Tibial nerve (tissue), 4 donors: ENCODE results near the gene RNF187. TPM values are rescaled to one million over a fixed set of nuclear protein-coding genes. Genes with fewer than 3 reads are reported as not detected.

Experiments used
- DNase-seq, 2 donors: peaks; one replicate each; pipeline ENCODE4 v3.0.0-alpha.2; 2019; ENCODE audit warnings: low spot score in 2 of 2
- H3K27ac ChIP-seq, 4 donors: fragments of 200-600 bp; sonication (generic) in 3 of 4; one replicate each; pipeline ENCODE4 v1.5.1; 2017 to 2019; ENCODE audit warnings: mild to moderate bottlenecking in 1 of 4
- H3K27me3 ChIP-seq, 2 donors: fragments of 200-600 bp; sonication (generic) in 1 of 2; one replicate each; pipeline versions ENCODE4 v1.5.1 to v1.6.0; 2017 to 2019
- H3K36me3 ChIP-seq, 3 donors: fragments of 200-600 bp; sonication (generic); one replicate each; pipeline ENCODE4 v1.5.1; 2018 to 2019
- H3K4me1 ChIP-seq, 4 donors: fragments of 200-600 bp; sonication (generic) in 3 of 4; one replicate each; pipeline ENCODE4 v1.5.1; 2017 to 2019
- H3K4me3 ChIP-seq, 4 donors: fragments of 200-600 bp; sonication (generic) in 3 of 4; one replicate each; pipeline ENCODE4 v1.5.1; 2017 to 2019; ENCODE audit warnings: mild to moderate bottlenecking in 1 of 4, moderate library complexity in 1 of 4
- H3K9me3 ChIP-seq, 4 donors: fragments of 200-600 bp; sonication (generic) in 3 of 4; one replicate each; pipeline ENCODE4 v1.5.1; 2017 to 2019
- EP300 ChIP-seq, 2 donors: sonication (generic); formaldehyde crosslinking; IDR thresholded peaks; one replicate each; pipeline ENCODE4 v1.6.1; 2017; ENCODE audit warnings: antibody characterized with exemption in 2 of 2, mild to moderate bottlenecking in 1 of 2
- POLR2A ChIP-seq, 2 donors: fragments of 450-650 bp; IDR thresholded peaks; one replicate each; pipeline ENCODE4 v1.6.1; 2017; ENCODE audit warnings: antibody characterized with exemption in 2 of 2, mild to moderate bottlenecking in 2 of 2, moderate library complexity in 2 of 2
- WGBS, 2 donors: methylation state at CpG; one replicate each; pipeline ENCODE4 v1.1.5; 2018; 5-methylcytosine and 5-hydroxymethylcytosine counted together
- total RNA-seq, 4 donors: library from RNA; depleted of rRNA; stranded (reverse); fragments of >200 nt; gene quantifications; one replicate each; pipeline ENCODE4 v1.1.0, GENCODE V29; 2016
- TF ChIP-seq, protein P1 (sequence below), 5 experiments: fragments of 200-600 bp in 3 of 5; fragments of 450-650 bp in 2 of 5; sonication (generic) in 3 of 5; IDR thresholded peaks; one replicate each; pipeline ENCODE4 v1.5.1; 2016 to 2019; ENCODE audit warnings: antibody characterized with exemption in 5 of 5, mild to moderate bottlenecking in 3 of 5, moderate library complexity in 2 of 5

The RNF187 gene
- total RNA-seq, 4 donors from 2014 or later: 38.1 to 89.0 (median 56.9) TPM

DNA sequence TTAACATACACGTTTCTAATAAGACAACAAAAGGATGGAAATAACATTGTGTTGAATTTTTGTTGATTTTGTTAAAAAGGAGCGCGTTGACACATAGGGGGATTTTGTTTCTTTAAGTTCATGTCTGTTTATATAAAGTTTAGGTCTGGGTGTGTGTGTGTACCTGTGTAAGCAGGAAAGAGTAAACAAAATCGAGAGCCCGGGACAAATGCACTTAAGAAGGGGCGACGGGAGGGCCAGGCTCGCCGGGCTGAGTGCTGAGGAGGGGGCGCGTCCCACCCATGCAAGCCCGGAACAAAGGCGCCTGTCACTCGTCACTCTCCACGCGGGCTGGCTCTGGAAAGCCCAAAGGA, 41.7 kb upstream of the RNF187 start:
- no peaks in the 10 kb centered on the region for H3K9me3 ChIP-seq
- no peak for DNase-seq
- H3K27me3 ChIP-seq: peaks cover 0 to 76% of the 10 kb centered on the region in 2 donors
- peaks cover 0 to 11% (median 7%) of the 10 kb centered on the region in 4 donors for H3K4me1 ChIP-seq
- no peaks in the 10 kb centered on the region for H3K36me3 ChIP-seq
- H3K4me3 ChIP-seq: peak overlapping the region; percentile 7 to 50 (median 29)
- 6 to 7% methylated on average over 16 of the region's 16 CpGs for WGBS, 2 donors
- TF ChIP-seq POLR2A (IDR thresholded peaks at IDR 0.05): no peak
- TF ChIP-seq, protein P1, sequence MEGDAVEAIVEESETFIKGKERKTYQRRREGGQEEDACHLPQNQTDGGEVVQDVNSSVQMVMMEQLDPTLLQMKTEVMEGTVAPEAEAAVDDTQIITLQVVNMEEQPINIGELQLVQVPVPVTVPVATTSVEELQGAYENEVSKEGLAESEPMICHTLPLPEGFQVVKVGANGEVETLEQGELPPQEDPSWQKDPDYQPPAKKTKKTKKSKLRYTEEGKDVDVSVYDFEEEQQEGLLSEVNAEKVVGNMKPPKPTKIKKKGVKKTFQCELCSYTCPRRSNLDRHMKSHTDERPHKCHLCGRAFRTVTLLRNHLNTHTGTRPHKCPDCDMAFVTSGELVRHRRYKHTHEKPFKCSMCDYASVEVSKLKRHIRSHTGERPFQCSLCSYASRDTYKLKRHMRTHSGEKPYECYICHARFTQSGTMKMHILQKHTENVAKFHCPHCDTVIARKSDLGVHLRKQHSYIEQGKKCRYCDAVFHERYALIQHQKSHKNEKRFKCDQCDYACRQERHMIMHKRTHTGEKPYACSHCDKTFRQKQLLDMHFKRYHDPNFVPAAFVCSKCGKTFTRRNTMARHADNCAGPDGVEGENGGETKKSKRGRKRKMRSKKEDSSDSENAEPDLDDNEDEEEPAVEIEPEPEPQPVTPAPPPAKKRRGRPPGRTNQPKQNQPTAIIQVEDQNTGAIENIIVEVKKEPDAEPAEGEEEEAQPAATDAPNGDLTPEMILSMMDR (IDR thresholded peaks at IDR 0.05): no peak
- no peak overlapping the region for H3K27ac ChIP-seq

DNA sequence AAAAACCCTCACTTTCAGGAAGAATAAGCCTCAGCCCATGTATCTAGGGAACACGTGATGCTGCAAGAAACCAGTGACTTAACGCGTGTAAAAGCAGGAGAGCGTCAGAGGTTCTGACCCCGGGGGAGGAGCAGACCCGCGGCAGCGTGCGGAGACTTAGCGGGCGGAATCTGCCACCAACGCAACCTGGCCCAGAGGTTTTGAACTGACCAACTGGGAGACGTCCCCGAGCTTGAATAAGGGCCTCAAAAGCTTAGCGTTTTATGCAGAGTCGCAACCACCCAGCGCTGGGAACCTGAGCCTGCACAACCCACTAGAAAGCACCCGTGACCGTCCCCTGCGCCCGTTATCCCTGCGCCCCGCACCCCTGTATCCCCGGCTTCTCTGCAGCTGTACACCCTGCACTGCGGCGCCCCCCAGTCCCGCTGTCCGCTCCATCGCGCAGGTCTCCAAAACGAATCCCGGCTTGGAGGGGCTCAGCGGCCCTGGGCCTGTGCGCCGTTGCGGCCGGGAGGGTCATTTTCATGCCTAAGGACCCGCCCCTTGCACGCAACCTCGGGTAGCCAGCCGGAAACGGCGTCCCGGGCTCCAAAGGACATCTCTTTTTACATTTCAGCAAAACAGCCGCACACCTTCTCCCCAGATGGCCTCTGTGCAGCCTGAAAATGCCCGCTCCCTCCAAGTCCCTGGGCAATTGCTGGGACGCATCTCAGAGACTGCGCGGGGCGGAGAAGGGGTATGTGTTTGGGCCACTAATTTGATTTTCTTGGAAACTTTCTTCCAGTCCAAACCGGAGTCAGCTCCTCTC, 41.1 kb upstream of the RNF187 start:
- peaks cover 0 to 71% of the 10 kb centered on the region in 2 donors for H3K27me3 ChIP-seq
- TF ChIP-seq EP300 (IDR thresholded peaks at IDR 0.05): peak in 1 of 2 donors; percentile 12
- TF ChIP-seq, protein P1 (IDR thresholded peaks at IDR 0.05): no peak
- WGBS, 2 donors: 5 to 11% methylated on average over 42 to 48 of the region's 51 CpGs
- no peak overlapping the region for H3K27ac ChIP-seq
- H3K36me3 ChIP-seq: no peaks in the 10 kb centered on the region
- H3K4me1 ChIP-seq: peaks cover 0 to 11% (median 7%) of the 10 kb centered on the region in 4 donors
- H3K9me3 ChIP-seq: no peaks in the 10 kb centered on the region
- H3K4me3 ChIP-seq: peak overlapping the region; percentile 7 to 50 (median 29)
- DNase-seq: peak in 1 of 2 donors; percentile 31

DNA sequence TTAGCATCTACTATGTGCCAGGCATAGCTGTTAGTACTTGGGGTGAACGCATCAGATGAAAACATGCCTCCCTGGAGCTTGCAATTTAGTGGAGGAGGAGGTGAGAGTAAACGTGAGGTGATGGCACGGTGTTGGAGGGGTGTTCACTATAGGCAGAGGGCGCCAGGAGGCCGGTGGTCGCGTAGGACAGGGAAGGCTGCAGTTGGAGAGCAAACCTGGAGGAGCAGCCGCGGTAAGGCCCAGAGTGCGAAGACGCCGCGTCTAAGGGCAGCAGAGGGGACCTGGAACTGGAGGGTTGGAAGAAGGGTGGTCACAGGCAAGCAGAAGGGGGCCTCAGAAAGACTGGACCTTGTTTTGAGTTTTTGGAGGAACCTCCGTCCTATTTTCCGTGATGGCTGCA, 40.3 kb upstream of the RNF187 start:
- DNase-seq: no peak
- 55 to 57% methylated on average over 15 of the region's 15 CpGs for WGBS, 2 donors
- no peaks in the 10 kb centered on the region for H3K9me3 ChIP-seq
- H3K4me1 ChIP-seq: peaks cover 0 to 11% (median 7%) of the 10 kb centered on the region in 4 donors
- no peak overlapping the region for H3K4me3 ChIP-seq
- H3K27me3 ChIP-seq: peaks cover 0 to 63% of the 10 kb centered on the region in 2 donors
- no peaks in the 10 kb centered on the region for H3K36me3 ChIP-seq
- H3K27ac ChIP-seq: no peak overlapping the region
- no peak for TF ChIP-seq POLR2A (IDR thresholded peaks at IDR 0.05)
- TF ChIP-seq, protein P1 (IDR thresholded peaks at IDR 0.05): no peak
- no peak for TF ChIP-seq EP300 (IDR thresholded peaks at IDR 0.05)

DNA sequence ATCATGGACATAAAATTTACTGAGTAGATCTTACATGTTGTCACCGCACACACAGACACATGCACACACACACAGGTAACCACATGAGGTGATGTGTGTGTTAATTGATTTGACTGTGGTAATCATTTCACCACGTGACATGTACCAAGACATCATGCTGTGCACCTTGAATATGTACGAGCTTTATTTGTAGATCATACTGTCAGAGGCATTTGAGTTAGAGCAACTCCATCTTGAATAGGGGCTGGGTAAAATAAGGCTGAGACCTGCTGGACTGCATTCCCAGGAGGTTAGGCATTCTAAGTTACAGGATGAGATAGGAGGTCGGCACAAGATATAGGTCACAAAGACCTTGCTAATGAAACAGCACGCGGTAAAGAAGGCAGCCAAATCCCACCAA, 38.8 kb upstream of the RNF187 start:
- DNase-seq: no peak
- 92 to 93% methylated on average over 6 of the region's 6 CpGs for WGBS, 2 donors
- peaks cover 0 to 47% of the 10 kb centered on the region in 2 donors for H3K27me3 ChIP-seq

DNA sequence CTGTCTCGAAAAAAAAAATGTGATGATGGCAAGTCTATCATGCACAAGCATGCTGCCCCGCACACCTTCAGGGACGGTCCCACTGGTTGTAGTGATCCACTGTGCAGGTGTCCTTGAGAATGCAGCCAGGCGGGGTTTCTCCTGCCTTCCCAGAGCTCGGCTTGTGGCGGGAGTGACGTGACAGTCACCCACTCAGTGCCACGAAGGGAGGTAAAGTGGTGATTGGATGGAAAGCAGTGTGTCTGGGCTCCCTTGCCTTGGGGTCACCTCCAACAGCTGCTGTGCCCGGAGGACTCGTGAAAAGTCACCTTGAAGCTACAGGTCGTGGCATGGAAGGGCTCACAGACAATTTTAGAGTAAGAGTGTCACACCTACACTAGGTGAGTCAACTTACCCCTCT, 37.0 kb upstream of the RNF187 start:
- Histone ChIP-seq H3K9me3 (no peaks in the 10 kb centered on the region), H3K27ac (no peak overlapping the region), H3K4me1 (peaks cover 0 to 11% (median 7%) of the 10 kb centered on the region in 4 donors), H3K27me3 (peaks cover 0 to 29% of the 10 kb centered on the region in 2 donors), H3K4me3 (no peak overlapping the region), H3K36me3 (no peaks in the 10 kb centered on the region)
- DNase-seq: no peak
- WGBS, 2 donors: 84 to 91% methylated on average over 11 of the region's 11 CpGs
- no peak for TF ChIP-seq EP300 (IDR thresholded peaks at IDR 0.05)
- TF ChIP-seq, protein P1 (IDR thresholded peaks at IDR 0.05): no peak

More for the DNA sequence above, 38.8 kb upstream of the RNF187 start:
- Histone ChIP-seq H3K4me3 (no peak overlapping the region), H3K4me1 (peaks cover 0 to 11% (median 7%) of the 10 kb centered on the region in 4 donors), H3K27ac (no peak overlapping the region), H3K9me3 (no peaks in the 10 kb centered on the region), H3K36me3 (no peaks in the 10 kb centered on the region)
- TF ChIP-seq, protein P1 (IDR thresholded peaks at IDR 0.05): no peak
- TF ChIP-seq POLR2A (IDR thresholded peaks at IDR 0.05) (no peak), EP300 (IDR thresholded peaks at IDR 0.05) (no peak)
